HEK293T (cell line): ENCODE results near the gene EYA4.

Source experiments
- ARNT ChIP-seq: fragments of 450-650 bp; IDR thresholded peaks from 2 replicates; pipeline ENCODE4 v1.6.1; 2017; ENCODE audit warnings: mild to moderate bottlenecking
- CTBP1 ChIP-seq: fragments of 450-650 bp; IDR thresholded peaks from 2 replicates; pipeline ENCODE4 v1.6.1; 2016; ENCODE audit warnings: borderline replicate concordance
- HDGF ChIP-seq: fragments of 450-650 bp; IDR thresholded peaks from 2 replicates; pipeline ENCODE4 v1.6.1; 2017; ENCODE audit warnings: antibody characterized with exemption, borderline replicate concordance
- L3MBTL2 ChIP-seq: fragments of 450-650 bp; conservative IDR thresholded peaks from 2 replicates; pipeline ENCODE4 v1.6.1; 2016; ENCODE audit warnings: mild to moderate bottlenecking
- SP1 ChIP-seq: fragments of 450-650 bp; IDR thresholded peaks from 2 replicates; pipeline ENCODE4 v1.6.1; 2017
- SUZ12 ChIP-seq: fragments of 450-650 bp; IDR thresholded peaks from 2 replicates; pipeline ENCODE4 v1.6.1; 2016; ENCODE audit warnings: mild to moderate bottlenecking
- TARDBP ChIP-seq: fragments of 450-650 bp; IDR thresholded peaks from 2 replicates; pipeline ENCODE4 v1.6.1; 2016

GRCh38 chr6:133466680-133467079, 225.5 kb downstream of the EYA4 start:
- TF ChIP-seq TARDBP (no peak), SP1 (no peak), ARNT (no peak), SUZ12 (no peak), HDGF (no peak), L3MBTL2 (no peak), CTBP1 (no peak)
